Peyer's patch (tissue), 4 donors: ENCODE results near the gene RFX3. TPM values are rescaled to one million over a fixed set of nuclear protein-coding genes. Genes with fewer than 3 reads are reported as not detected.
A peak's percentile ranks its signal among the peaks of the same experiment; 100 is the strongest.

Experiments
- DNase-seq, 3 donors: peaks; one replicate each; pipeline ENCODE4 v3.0.0-alpha.2; 2017 to 2019
- H3K27ac ChIP-seq, 4 donors: fragments of 200-600 bp; sonication (generic); one replicate each; pipeline ENCODE4 v1.5.1; 2016 to 2019
- H3K27me3 ChIP-seq, 2 donors: fragments of 200-600 bp; sonication (generic); one replicate each; pipeline ENCODE4 v1.5.1; 2019
- H3K36me3 ChIP-seq, 3 donors: fragments of 200-600 bp; sonication (generic); one replicate each; pipeline ENCODE4 v1.5.1; 2016 to 2019
- H3K4me1 ChIP-seq, 4 donors: fragments of 200-600 bp; sonication (generic); one replicate each; pipeline ENCODE4 v1.5.1; 2016 to 2019
- H3K4me3 ChIP-seq, 4 donors: fragments of 200-600 bp; sonication (generic); 1 replicate in 3 of 4; 2 replicates in 1 of 4; pipeline ENCODE4 v1.5.1; 2016 to 2019; ENCODE audit warnings: mild to moderate bottlenecking in 1 of 4
- H3K9me3 ChIP-seq, 4 donors: fragments of 200-600 bp; sonication (generic); one replicate each; pipeline ENCODE4 v1.5.1; 2016 to 2019; ENCODE audit warnings: mild to moderate bottlenecking in 1 of 4
- POLR2A ChIP-seq, 2 donors: fragments of 450-650 bp; IDR thresholded peaks; one replicate each; pipeline ENCODE4 v1.5.1; 2017; ENCODE audit warnings: antibody characterized with exemption in 2 of 2, mild to moderate bottlenecking in 2 of 2, moderate library complexity in 2 of 2
- total RNA-seq, 4 donors: library from RNA; depleted of rRNA; stranded (reverse); fragments of >200 nt; gene quantifications; one replicate each; pipeline ENCODE4 v1.1.0, GENCODE V29; 2016
- TF ChIP-seq, protein P1 (sequence below), 6 experiments: fragments of 450-650 bp in 4 of 6; fragments of 200-600 bp in 2 of 6; sonication (generic) in 1 of 6; IDR thresholded peaks; one replicate each; pipeline ENCODE4 v1.5.1; 2017 to 2019; ENCODE audit warnings: antibody characterized with exemption in 6 of 6, mild to moderate bottlenecking in 3 of 6, moderate library complexity in 1 of 6

Gene RFX3
- total RNA-seq, 4 donors from 2014 or later, result 3.9 to 31.4 (median 9.5) TPM

DNA sequence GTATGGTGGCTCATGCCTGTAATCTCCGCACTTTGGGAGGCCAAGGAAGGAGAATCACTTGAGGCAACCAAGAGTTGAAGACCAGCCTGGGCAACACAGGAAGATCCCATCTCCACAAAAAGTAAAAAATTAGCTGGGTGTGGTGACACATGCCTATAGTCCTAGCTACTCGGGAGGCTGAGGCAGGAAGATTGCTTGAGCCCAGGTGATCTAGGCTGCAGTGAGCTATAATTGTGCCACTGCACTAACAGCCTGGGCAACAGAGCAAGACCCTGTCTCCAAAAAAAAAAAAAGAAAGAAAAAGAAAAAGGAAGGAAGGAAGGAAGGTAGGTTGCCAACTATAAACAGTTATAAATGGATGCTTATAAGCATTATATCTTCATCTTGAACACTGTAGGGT lies 51.0 kb downstream of the RFX3 start:
- Histone ChIP-seq H3K27me3 (no peaks in the 10 kb centered on the region), H3K27ac (no peak overlapping the region), H3K36me3 (no peaks in the 10 kb centered on the region), H3K9me3 (no peaks in the 10 kb centered on the region), H3K4me3 (no peak overlapping the region), H3K4me1 (peaks cover 0 to 7% (median 0%) of the 10 kb centered on the region in 4 donors)
- TF ChIP-seq, protein P1, sequence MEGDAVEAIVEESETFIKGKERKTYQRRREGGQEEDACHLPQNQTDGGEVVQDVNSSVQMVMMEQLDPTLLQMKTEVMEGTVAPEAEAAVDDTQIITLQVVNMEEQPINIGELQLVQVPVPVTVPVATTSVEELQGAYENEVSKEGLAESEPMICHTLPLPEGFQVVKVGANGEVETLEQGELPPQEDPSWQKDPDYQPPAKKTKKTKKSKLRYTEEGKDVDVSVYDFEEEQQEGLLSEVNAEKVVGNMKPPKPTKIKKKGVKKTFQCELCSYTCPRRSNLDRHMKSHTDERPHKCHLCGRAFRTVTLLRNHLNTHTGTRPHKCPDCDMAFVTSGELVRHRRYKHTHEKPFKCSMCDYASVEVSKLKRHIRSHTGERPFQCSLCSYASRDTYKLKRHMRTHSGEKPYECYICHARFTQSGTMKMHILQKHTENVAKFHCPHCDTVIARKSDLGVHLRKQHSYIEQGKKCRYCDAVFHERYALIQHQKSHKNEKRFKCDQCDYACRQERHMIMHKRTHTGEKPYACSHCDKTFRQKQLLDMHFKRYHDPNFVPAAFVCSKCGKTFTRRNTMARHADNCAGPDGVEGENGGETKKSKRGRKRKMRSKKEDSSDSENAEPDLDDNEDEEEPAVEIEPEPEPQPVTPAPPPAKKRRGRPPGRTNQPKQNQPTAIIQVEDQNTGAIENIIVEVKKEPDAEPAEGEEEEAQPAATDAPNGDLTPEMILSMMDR (IDR thresholded peaks at IDR 0.05), result no peak
- TF ChIP-seq POLR2A (IDR thresholded peaks at IDR 0.05), result no peak
- no peak for DNase-seq

DNA sequence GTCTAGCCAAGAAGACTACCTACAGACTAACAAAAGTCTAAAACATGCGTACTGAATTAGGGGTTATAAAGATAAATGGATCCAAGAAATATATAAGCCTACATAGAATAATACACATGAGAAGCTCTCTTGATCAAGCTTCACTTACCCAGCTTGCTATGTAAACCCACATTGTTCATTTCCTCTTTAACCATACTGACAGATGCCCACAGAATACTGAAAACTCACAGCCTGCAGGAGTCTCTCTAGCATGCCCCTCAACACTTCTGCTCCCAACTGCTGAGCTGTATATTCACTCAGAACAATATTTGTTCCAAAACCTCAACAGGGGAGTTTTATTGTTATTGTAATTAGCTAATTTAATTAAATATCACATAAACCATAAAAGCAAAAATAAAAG lies 52.4 kb downstream of the RFX3 start:
- Histone ChIP-seq H3K36me3 (no peaks in the 10 kb centered on the region), H3K27ac (no peak overlapping the region), H3K27me3 (no peaks in the 10 kb centered on the region), H3K4me3 (no peak overlapping the region), H3K9me3 (no peaks in the 10 kb centered on the region), H3K4me1 (peaks cover 0 to under 1% (median 0%) of the 10 kb centered on the region in 4 donors)
- TF ChIP-seq, protein P1 (IDR thresholded peaks at IDR 0.05), result no peak
- TF ChIP-seq POLR2A (IDR thresholded peaks at IDR 0.05), result no peak
- DNase-seq, result no peak

DNA sequence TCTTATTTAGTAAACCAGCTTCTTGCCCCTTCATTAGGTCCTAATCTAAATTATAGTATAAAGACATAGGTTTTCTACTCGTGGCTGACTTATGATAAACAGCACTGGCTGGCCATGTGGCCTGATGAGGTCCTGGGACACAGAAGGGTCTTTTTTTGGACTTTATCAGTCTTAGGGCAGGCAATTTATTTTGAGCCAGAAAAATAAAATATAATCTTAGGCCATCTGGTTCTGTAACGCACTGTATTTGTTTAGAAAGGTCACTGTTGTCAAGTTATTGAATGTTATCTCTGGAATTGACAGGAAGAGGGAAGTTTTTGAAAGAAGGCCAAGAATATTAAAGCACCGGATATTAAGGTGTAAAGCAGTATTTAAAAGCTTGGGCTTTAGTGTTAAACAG lies 53.9 kb downstream of the RFX3 start:
- no peak overlapping the region for H3K4me3 ChIP-seq
- H3K9me3 ChIP-seq, result no peaks in the 10 kb centered on the region
- no peak for TF ChIP-seq POLR2A (IDR thresholded peaks at IDR 0.05)
- TF ChIP-seq, protein P1 (IDR thresholded peaks at IDR 0.05), result no peak

DNA sequence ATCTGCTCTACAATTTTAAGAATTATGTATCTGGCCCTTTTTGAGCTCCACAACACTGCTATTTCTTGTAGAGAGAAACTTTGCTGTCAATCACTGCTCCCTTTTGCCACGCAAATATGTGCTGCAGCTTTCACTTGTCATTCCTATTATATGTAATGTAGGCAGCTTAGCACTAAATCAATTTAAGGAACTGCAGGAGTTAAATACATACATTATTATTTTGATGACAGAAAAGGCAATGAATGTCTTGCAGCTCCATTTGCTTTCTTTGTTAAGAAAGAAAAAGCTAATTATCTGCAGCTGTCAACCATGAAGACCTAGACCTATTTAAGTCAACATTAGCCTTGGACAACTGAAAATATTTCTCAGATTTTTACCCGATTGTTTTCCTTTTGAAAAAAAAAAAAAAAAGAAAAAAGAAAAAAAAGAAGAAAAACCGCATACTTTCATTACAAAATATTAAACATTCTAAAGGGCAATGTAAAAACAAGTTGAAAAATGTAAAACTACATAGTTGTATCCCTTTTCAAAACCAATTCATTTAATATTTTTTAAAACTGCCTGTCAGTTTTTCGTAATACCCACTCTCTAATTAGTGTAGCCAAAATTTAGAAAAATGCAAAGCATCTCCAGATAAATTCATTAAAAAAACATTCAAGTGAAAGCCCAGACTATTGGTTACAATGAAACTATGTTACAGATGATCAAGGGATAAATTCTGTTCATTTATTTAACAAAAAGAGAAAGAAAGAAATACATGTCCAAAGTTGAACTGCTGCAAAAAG lies 57.2 kb downstream of the RFX3 start:
- TF ChIP-seq, protein P1 (IDR thresholded peaks at IDR 0.05), result no peak
- no peak for TF ChIP-seq POLR2A (IDR thresholded peaks at IDR 0.05)
- H3K27ac ChIP-seq, result no peak overlapping the region
- no peaks in the 10 kb centered on the region for H3K36me3 ChIP-seq
- H3K27me3 ChIP-seq, result no peaks in the 10 kb centered on the region
- DNase-seq, result no peak
- no peak overlapping the region for H3K4me3 ChIP-seq
- no peaks in the 10 kb centered on the region for H3K4me1 ChIP-seq
- H3K9me3 ChIP-seq, result no peaks in the 10 kb centered on the region

More for the DNA sequence above, 53.9 kb downstream of the RFX3 start:
- Histone ChIP-seq H3K27me3 (no peaks in the 10 kb centered on the region), H3K36me3 (no peaks in the 10 kb centered on the region), H3K27ac (no peak overlapping the region), H3K4me1 (no peaks in the 10 kb centered on the region)
- no peak for DNase-seq

DNA sequence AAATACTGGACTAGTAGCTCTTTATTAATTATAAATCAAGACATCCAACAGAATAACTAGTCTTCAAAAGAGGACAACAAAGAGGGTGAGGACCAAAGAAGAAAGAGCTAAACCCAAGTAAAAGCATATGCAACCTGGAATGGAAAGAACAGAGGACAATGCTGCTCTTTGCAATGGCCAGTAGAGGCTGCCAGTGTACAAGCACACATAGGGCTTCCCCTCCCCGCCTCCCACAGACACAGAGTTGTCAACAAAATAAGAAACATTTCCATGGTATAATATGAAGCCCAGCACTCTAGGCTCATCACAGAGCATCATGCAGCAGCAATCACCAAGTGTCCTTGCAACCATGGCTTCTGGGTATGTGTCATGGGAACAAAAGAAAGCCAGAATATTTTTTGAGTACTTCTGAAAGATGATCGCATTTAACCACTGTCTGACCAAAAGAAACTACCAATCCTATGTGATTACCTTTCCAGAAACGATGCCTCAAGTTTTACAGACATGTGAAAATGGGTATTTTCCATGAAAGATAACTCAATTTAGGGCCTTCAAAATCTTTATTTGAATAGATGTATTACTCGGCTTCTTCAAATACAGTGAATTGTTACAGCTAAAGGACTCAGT lies 58.1 kb downstream of the RFX3 start:
- H3K4me3 ChIP-seq, result no peak overlapping the region
- peak in 2 of 3 donors; percentile 54 to 76 for DNase-seq
- TF ChIP-seq, protein P1 (IDR thresholded peaks at IDR 0.05), result peak in 5 of 6 experiments; percentile 12 to 79 (median 71)
- no peak for TF ChIP-seq POLR2A (IDR thresholded peaks at IDR 0.05)
- no peaks in the 10 kb centered on the region for H3K9me3 ChIP-seq
- H3K27me3 ChIP-seq, result no peaks in the 10 kb centered on the region
- no peaks in the 10 kb centered on the region for H3K36me3 ChIP-seq
- no peak overlapping the region for H3K27ac ChIP-seq
- H3K4me1 ChIP-seq, result no peaks in the 10 kb centered on the region
